Colonic mucosa (tissue), 4 donors: ENCODE data around the gene CDH12. TPM values are rescaled to one million over a fixed set of nuclear protein-coding genes. Genes with fewer than 3 reads are reported as not detected.
"Not testable (repeated sequence)": the region's sequence is repeated elsewhere in the genome, so short reads cannot be mapped to it uniquely, and the experiment has no call there.

ENCODE experiments used
- DNase-seq: peaks from one replicate; pipeline ENCODE4 v3.0.0-alpha.2; 2020
- H3K27ac ChIP-seq: fragments of 200-600 bp; one replicate; pipeline ENCODE4 v1.8.0; 2021
- H3K27me3 ChIP-seq: fragments of 200-600 bp; one replicate; pipeline ENCODE4 v1.8.0; 2021
- H3K36me3 ChIP-seq: fragments of 200-600 bp; one replicate; pipeline ENCODE4 v1.8.0; 2021
- H3K4me1 ChIP-seq: fragments of 200-600 bp; one replicate; pipeline ENCODE4 v1.8.0; 2021; ENCODE audit warnings: mild to moderate bottlenecking
- H3K4me3 ChIP-seq: fragments of 200-600 bp; one replicate; pipeline ENCODE4 v1.8.0; 2021
- H3K9ac ChIP-seq, 2 donors: one replicate each; pipeline ENCODE4 v1.7.0; 2013; ENCODE audit warnings: control low read depth in 2 of 2, low read depth in 2 of 2, low read length in 2 of 2
- H3K9me3 ChIP-seq: fragments of 200-600 bp; one replicate; pipeline ENCODE4 v1.8.0; 2021
- CTCF ChIP-seq: fragments of 200-600 bp; IDR thresholded peaks from one replicate; pipeline ENCODE4 v1.8.0; 2022; ENCODE audit warnings: antibody characterized with exemption, mild to moderate bottlenecking
- intact Hi-C: fragments of 100-400 bp; cut with DNase I; formaldehyde crosslinking; loops from one replicate; pipeline ENCODE4 v1.14.1; 2022
- total RNA-seq, 2 donors: library from RNA; stranded (reverse); fragmentation: NEBNext Ultra II Directional in 1 of 2; extraction: Animal tissue kit (Norgen Biotek cat#: 25700) in 1 of 2; gene quantifications; one replicate each; pipeline ENCODE4 v1.2.1, GENCODE V29; 2021
- donor health status: healthy.
- donor health status: DM: no; HTN: no; CAD: no.
- donor health status: DM: no; HTN: no; CAD: no.

CDH12 gene
- total RNA-seq, 2 donors from 2014 or later, result not detected

GRCh38 chr5:22050931-22051330 lies 802.2 kb downstream of the CDH12 start:
- Histone ChIP-seq H3K36me3 (no peaks in the 10 kb centered on the region), H3K9ac (no peak overlapping the region), H3K4me3 (no peak overlapping the region), H3K27me3 (no peaks in the 10 kb centered on the region), H3K4me1 (no peaks in the 10 kb centered on the region), H3K27ac (no peak overlapping the region), H3K9me3 (no peaks in the 10 kb centered on the region)
- no peak for TF ChIP-seq CTCF
- intact Hi-C loops, result no loop called here
- DNase-seq, result no peak

- no peaks in the 10 kb centered on the region for H3K36me3 ChIP-seq
- H3K27me3 ChIP-seq, result no peaks in the 10 kb centered on the region
- H3K9ac ChIP-seq, result no peak overlapping the region
- H3K4me1 ChIP-seq, result no peaks in the 10 kb centered on the region
- H3K4me3 ChIP-seq, result no peak overlapping the region
- intact Hi-C loops, result no loop called here
- H3K9me3 ChIP-seq, result no peaks in the 10 kb centered on the region
- no peak overlapping the region for H3K27ac ChIP-seq
- no peak for TF ChIP-seq CTCF
- DNase-seq, result no peak
These were observed 808.9 kb downstream of the CDH12 start for GRCh38 chr5:22044229-22044628.

- TF ChIP-seq CTCF, result no peak
- Histone ChIP-seq H3K9ac (no peak overlapping the region), H3K9me3 (no peaks in the 10 kb centered on the region), H3K4me1 (no peaks in the 10 kb centered on the region), H3K36me3 (no peaks in the 10 kb centered on the region), H3K27ac (no peak overlapping the region), H3K4me3 (no peak overlapping the region), H3K27me3 (no peaks in the 10 kb centered on the region)
- intact Hi-C loops, result no loop called here
- DNase-seq, result no peak
These were observed 817.1 kb downstream of the CDH12 start for GRCh38 chr5:22036061-22036460.

GRCh38 chr5:22033066-22033465 lies 820.1 kb downstream of the CDH12 start:
- Histone ChIP-seq H3K4me3 (no peak overlapping the region), H3K27me3 (no peaks in the 10 kb centered on the region), H3K27ac (no peak overlapping the region), H3K4me1 (no peaks in the 10 kb centered on the region), H3K36me3 (no peaks in the 10 kb centered on the region), H3K9me3 (no peaks in the 10 kb centered on the region), H3K9ac (no peak overlapping the region)
- intact Hi-C loops, result no loop called here
- DNase-seq, result no peak
- TF ChIP-seq CTCF, result no peak

- no peak for DNase-seq
- H3K27ac ChIP-seq, result no peak overlapping the region
- intact Hi-C loops, result no loop called here
- no peaks in the 10 kb centered on the region for H3K4me1 ChIP-seq
- H3K36me3 ChIP-seq, result no peaks in the 10 kb centered on the region
- no peaks in the 10 kb centered on the region for H3K9me3 ChIP-seq
- no peak overlapping the region for H3K9ac ChIP-seq
- TF ChIP-seq CTCF, result no peak
- no peaks in the 10 kb centered on the region for H3K27me3 ChIP-seq
- H3K4me3 ChIP-seq, result no peak overlapping the region
These were observed 829.4 kb downstream of the CDH12 start for GRCh38 chr5:22023784-22024183.

- H3K36me3 ChIP-seq, H3K4me3 ChIP-seq, H3K9ac ChIP-seq, H3K27me3 ChIP-seq, intact Hi-C loops, DNase-seq, H3K27ac ChIP-seq, H3K9me3 ChIP-seq, H3K4me1 ChIP-seq: not testable (repeated sequence)
These were observed 840.3 kb downstream of the CDH12 start for GRCh38 chr5:22012893-22013292.

GRCh38 chr5:22010808-22011207 lies 842.3 kb downstream of the CDH12 start:
- H3K9ac ChIP-seq, intact Hi-C loops, H3K4me1 ChIP-seq, H3K9me3 ChIP-seq, H3K27me3 ChIP-seq, H3K4me3 ChIP-seq, DNase-seq, H3K36me3 ChIP-seq, H3K27ac ChIP-seq: not testable (repeated sequence)

- H3K27ac ChIP-seq, intact Hi-C loops, H3K27me3 ChIP-seq, H3K4me3 ChIP-seq, H3K4me1 ChIP-seq, H3K9ac ChIP-seq, DNase-seq, H3K36me3 ChIP-seq, H3K9me3 ChIP-seq: not testable (repeated sequence)
These were observed 852.0 kb downstream of the CDH12 start for GRCh38 chr5:22001097-22001496.

- H3K4me3 ChIP-seq, H3K9me3 ChIP-seq, H3K27ac ChIP-seq, DNase-seq, H3K4me1 ChIP-seq, H3K9ac ChIP-seq, intact Hi-C loops, H3K27me3 ChIP-seq, H3K36me3 ChIP-seq: not testable (repeated sequence)
These were observed 867.3 kb downstream of the CDH12 start for GRCh38 chr5:21985799-21986198.
